Right ventricle myocardium superior (tissue), 1 donor: Measurements from ENCODE around the gene WDPCP. TPM values are rescaled to one million over a fixed set of nuclear protein-coding genes. Genes with fewer than 3 reads are reported as not detected.
"Not testable (repeated sequence)": the region's sequence is repeated elsewhere in the genome, so short reads cannot be mapped to it uniquely, and the experiment has no call there.

Experiments
- ATAC-seq: fragments of 200-7000 bp; cut with Tn5 transposase; one replicate; pipeline ENCODE4 v1.9.1; 2020; ENCODE audit warnings: mild to moderate bottlenecking; ENCODE audit not compliant: poor library complexity
- DNase-seq: peaks from one replicate; pipeline ENCODE4 v3.0.0-alpha.2; 2020
- intact Hi-C: fragments of 100-400 bp; cut with DNase I; formaldehyde crosslinking; loops from one replicate; pipeline ENCODE4 v1.11.2; 2022
- total RNA-seq: library from RNA; stranded (reverse); fragmentation: NEBNext Ultra II Directional; extraction: Animal tissue kit (Norgen Biotek cat#: 25700); gene quantifications from one replicate; pipeline ENCODE4 v1.2.1, GENCODE V29; 2021
- donor health status: DM: no; HTN: yes; CAD: no; lungs with severe emphysema.

WDPCP gene
- total RNA-seq, 1 donor from 2014 or later: 12.8 TPM

DNA sequence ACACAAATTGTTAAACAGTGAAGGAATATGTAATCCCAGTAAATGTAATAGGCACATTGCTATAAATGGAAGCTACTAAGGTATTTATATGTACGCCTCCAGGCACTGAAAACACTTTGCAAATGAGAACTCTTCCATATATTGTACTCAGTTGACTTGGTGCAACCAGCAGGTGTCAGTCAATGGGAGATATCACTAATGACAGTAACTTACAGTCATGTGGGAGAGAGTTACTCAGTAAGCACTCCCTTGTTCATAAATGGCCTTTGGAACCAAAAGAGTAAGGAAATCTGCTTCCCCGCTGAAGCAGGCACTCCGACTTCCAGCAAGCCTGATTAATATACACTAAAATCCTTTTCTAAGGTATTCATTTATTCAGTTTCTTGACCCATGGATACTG is 6.4 kb upstream of the WDPCP start:
- intact Hi-C loops: no loop called here
- DNase-seq: no peak
- no peak for ATAC-seq

DNA sequence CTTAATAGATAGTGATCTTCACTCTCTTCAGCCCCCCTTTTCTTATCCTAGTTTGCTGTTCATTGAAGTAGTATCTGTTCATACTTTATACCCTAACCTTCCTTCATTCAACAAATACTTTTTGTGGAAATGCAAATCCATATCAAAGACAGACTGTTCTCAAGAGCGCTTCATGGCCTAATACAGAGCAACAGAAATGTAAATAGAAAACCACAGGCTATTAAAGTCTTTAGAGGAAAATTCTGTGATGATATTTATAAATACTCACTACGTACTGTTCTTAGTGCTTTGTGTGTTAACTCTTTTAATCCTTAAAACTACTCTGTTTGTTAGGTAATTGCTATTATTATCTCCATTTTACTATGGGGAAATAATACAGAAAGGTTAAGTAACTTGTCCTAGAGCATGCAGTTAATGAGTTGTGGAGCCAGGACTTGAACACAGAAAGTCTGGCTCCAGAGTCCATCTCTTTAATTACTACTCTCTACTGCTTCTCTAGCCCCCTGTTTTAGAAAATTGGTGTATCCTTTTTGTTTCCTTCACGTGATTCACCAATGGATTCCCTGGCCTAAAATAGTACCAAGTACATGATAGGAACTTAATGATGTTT is 3.4 kb upstream of the WDPCP start:
- ATAC-seq (no peak), DNase-seq (no peak)
- intact Hi-C loops: no loop called here

DNA sequence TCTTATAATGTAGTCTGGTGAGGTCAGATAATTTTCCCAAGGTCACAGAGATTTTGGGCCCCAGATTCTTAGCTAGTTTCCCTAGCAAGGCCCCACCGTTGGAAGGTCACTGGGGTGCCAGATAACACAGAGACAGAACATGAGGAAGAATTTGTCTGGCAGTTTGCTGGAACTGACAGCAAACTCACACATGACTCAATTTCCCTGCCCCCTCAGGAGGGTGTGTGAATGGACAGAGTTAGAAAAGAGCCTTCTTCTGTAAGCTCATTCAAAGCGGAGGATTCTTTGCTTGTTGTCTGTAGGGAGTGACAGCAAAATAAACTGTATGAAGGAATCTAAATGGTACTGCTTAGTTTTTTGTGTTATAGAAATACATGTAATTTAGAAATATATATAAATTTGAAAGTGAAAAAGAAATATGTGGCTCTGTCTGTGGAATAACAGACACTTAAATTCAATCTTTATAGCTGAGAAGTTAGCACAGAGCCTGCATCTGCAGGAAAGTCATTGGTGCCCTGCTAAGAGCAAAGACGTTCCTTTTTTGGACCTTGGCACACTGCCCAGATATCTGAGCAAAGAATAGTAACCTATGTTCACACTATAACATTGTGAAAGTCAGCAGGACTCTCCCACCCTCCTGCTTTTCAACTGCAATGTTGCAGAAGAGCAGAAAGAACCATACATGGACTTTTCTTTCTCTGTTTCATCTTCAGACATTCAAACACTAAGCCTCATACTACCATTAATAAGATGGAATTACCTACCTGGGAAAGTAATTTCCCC is 2.5 kb upstream of the WDPCP start:
- DNase-seq (peak; percentile 42), ATAC-seq (peak; percentile 48)
- intact Hi-C loops: no loop called here

DNA sequence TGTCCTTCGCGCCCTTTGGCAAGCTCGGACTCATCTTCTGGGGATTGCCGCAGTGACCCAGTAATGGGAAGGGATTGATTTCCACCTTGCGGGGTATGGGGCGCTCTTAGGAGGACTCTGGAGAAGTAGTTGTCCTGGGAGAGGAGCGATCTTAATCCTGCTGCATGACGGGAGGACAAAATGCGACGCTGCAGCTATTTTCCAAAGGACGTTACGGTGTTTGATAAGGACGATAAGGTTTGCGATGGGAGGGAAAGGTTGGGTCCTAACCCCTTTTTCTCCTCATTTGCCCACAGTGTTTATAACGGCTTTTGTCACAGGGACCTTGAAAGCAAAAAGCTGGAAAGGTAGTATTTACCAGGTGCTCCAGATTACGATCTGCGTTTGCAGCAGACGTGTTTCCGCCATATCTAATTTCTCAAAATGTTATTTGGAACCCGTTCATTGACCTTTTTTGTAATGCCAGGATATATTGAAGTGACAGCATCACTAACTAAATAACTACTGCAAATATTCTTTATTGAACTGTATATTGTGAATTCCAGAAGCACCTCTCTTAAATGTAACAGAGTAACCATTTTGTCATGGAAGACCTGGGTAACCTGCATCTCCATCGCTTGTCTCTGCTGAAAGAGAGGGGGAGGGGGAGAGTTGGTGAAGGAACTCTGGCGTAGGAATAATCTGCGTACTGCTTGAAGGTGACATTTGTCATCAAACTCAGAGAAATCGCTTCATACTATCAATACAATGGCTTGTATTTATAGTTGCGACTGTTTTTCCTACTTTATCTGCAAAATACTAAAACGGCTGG is 1.1 kb upstream of the WDPCP start:
- intact Hi-C loops: no loop called here
- no peak for DNase-seq
- peak; percentile 25 for ATAC-seq

DNA sequence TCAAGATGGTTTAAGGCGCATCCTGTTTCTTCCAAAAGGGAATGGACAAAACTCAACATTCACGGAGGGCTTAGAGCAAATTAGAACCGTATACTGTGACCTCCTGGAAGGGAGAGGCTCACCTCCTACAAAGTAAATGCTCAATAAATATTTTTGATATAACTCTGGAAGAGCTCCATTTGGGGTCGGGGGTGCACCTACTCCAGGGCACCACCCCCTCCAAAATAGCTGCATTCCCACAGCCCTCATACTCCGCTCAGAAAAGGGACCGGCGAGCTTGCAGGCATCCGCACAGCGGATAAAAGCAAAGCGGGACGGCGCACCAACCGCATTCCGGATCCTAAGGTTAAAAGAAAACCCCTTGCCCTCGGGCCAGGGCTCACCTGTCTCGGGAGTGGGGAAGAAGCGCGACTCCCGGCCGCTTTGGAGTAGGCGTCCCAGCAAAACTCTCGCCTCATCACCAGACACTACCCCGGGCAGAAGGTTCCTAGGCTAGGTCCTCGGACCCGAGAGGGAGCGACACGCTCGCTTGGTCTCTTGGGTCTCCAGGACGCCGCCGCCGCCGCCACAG is 378 bp downstream of the WDPCP start:
- intact Hi-C loops: no loop called here
- ATAC-seq (no peak), DNase-seq (no peak)

DNA sequence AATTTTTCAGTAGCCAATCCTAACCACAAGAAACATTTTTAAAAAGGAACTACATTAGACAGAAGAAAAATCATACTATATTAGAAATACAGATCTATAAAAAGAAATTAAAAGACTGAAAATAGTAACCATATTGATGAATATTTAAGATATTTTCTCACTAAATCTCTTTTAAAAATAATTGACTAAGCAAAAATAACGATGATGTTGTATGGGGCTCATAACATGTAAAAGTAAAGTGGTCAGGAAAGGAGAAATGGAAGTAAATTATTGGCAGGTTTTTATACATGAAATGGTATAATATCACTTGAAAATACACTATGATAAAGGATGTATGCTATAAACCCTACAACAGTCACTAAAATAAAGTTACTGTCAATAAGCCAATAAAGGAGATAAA is 5.4 kb downstream of the WDPCP start:
- intact Hi-C loops: no loop called here
- no peak for ATAC-seq

DNA sequence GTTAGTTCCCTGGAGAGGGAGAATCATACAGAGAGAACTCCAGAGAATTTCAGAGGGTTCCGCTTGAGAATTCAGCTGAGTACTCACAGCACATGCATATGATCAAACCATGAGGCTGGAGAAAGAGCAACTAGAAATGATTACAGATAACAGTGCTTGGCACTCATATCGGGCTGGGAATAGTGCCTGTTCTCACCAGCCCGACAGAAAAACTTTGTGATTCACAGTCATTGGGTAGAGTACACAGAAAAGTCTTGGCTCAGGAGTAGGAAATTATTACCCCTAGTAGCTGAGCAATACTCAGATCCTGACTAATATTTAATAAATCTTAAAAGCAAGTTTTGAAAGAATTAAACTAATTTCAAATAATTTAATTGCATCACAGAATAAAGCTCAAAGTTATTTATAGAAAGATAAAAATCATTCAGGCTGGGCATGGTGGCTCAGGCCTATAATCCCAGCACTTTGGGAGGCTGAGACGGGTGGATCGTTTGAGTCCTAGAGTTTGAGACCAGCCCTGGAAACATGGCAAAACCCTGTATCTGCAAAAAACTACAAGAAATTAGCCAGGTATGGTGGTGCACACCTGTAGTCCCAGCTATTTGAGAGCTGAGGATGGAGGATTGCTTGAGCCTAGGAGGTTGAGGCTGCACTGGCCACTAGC is 6.8 kb downstream of the WDPCP start:
- peak; percentile 93 for ATAC-seq
- DNase-seq: peak; percentile 44
- intact Hi-C loops: no loop called here

More for the DNA sequence above, 5.4 kb downstream of the WDPCP start:
- no peak for DNase-seq

DNA sequence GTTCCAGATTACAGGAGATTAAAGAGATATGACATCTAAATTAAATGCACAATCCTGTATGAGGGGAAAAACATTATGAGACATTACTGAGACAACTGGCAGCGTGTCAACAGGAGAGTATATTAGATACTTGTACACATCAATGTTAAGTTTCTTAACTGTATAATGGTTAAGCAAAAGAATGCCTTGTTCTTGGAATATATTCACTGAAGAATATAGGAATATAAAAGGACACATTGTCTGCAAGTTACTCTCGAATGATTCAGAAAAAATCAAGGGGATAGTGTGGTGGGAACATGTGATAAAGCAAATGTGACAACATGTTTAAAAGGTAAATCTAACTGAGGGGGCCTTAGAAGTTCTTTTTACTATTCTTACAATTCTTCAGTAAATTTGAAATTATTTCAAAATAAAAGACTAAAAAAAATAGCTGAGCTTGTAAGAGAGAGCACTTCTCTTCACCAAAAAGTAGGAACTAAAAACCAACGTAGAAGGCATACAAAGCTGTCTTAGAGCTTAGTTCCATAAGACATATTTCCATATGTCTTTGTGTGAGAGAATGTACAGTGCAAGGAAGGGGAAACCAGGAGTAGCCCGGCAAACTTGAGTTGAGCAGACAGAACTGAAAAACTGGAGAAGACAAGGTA is 7.5 kb downstream of the WDPCP start:
- intact Hi-C loops: no loop called here
- ATAC-seq (no peak), DNase-seq (no peak)

DNA sequence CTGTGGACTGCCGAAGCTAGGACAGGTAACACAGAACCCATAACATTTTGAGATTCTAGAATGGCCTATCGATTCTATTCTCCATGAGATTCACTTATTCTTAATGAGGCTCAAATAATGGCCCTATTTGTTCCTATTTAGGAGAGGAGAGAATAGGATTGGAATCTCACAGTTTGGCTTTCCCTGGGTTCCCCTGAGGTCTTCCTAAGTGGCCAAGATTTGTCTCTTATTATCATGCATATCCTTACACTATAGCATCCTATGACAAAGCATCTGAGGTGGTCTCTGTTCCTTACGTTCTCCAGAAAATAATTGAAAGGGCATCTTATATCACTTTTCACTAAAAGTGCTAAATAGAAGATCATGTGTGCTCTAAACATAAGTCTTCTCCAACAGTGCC is 9.5 kb downstream of the WDPCP start:
- no peak for DNase-seq
- intact Hi-C loops: no loop called here
- no peak for ATAC-seq

DNA sequence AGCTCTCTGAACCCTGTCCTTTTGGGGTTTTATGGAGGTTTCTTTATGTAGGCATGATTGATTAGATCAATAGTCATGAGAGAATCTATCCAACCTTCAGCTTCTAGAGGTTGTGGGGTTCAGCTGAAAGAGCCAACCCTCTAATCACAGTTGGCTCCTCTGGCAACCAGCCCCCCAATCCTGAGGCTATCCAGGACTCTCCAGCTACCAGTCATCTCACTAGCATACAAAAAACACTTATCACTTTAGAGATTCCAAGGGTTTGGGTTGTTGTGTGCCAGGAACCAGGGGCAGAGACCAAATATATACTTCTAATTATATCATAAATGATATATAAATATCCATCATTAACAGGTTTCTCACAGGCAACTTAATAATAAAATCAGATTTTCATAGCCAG is 11.7 kb downstream of the WDPCP start:
- ATAC-seq: peak; percentile 50
- intact Hi-C loops: no loop called here
- DNase-seq: no peak

DNA sequence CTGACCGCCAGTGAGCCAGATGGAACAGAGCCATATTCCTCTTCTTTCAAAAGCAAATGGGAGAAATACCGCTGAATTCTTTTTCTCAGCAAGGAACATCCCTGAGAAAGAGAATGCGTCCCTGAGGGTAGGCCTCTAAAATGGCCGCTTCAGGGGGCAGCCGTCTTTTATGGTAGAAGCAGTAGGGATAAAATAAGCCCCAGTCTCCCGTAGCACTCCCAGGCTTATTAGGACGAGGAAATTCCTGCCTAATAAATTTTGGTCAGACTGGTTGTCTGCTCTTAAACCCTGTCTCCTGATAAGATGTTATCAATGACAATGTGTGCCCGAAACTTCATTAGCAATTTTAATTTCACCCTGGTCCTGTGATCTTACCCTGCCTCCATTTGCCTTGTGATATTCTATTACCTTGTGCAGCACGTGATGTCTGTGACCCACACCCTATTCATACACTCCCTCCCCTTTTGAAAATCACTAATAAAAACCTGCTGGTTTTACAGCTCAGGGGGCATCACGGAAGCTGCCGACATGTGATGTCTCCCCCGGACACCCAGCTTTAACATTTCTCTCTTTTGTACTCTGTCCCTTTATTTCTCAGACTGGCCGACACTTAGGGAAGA is 14.4 kb downstream of the WDPCP start:
- intact Hi-C loops, DNase-seq, ATAC-seq: not testable (repeated sequence)

DNA sequence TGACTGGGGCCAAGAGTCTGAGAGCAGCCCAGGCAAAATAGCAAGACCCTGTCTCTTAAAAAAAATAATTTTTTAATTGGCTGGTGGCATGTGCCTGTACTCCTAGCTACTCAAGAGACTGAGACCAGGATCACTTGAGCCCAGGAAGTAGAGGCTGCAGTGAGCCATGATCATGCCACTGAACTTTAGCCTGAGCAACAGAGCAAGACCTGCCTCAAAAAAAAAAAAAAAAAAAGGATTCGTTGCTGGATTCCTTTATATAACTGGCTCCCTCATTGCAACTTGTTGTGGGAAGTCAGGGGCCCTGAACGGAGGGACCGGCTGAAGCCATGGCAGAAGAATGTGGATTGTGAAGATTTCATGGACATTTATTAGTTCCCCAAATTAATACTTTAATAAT is 15.3 kb downstream of the WDPCP start:
- intact Hi-C loops, ATAC-seq, DNase-seq: not testable (repeated sequence)

DNA sequence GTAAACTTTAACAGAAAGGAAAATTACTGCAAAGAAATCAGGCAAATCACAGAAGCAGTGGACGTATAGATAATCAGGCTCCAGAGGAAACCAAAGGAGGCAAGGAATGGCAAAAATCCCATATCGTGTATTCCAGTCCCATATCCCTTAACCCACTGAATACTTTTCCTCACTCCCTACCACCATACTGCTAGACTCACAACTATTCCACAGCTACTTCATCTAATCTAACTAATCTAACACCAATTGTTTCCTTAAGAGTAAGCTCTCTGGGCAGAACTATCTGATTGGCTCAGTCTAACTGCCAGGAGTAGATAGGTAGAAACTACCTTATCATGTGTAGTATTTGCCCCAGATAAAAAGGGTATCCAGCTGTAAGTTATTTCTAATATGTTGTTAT is 16.3 kb downstream of the WDPCP start:
- intact Hi-C loops: no loop called here
- ATAC-seq: no peak
- DNase-seq: no peak

DNA sequence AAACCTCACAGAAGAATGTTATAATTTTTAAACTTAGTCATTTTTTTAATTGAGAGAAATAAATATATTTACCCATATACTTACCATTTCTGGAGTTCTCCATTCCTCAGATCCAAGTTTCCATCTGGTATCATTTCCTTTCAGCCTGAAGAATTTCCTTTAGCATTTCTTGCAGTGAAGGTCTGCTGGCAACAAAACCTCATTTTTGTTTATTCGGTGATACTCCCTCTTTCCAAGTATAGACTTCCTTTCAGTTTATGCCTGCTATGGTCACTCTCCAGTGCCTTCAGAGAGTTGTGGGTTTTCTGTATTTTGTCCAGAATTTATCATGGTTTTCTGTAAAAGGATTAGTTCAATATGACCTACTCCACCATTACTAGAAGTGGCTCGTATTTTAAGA is 17.0 kb downstream of the WDPCP start:
- intact Hi-C loops: no loop called here
- DNase-seq (no peak), ATAC-seq (no peak)

DNA sequence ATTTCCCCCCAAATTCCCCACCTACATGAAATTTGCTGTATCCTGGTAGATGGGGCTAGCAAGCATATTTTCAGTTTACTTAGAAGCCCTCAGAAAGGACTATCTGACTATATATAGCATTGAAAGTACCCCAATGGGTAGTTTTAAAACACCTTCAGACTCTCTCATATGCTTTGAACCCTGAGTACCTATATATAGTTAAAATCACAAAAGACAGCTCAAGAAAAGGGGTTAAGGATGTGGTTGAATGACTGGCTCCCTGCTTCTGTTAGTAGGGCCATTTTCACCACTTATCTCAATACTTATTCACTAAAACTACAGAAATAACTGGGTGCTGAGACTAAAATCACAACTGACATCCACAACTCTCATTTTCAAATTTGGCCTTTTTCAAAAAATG is 18.5 kb downstream of the WDPCP start:
- intact Hi-C loops: no loop called here

DNA sequence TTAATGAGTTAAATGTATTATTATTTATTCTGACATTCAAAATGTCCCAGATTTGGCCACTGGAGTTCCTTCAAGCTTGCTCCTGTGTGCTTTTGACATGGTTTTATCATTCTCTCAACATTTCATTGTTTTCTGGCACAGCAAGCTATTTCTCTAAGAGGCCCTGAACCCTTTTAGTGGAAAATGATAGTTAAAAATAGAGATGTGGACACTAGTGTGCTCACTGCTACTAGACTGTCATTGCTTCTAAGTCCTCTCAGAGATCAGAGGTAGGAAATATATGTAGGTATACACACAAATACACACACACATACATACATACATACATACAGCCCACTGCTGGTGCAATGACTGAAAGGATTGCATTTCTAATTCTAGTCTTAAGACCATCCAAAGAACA is 25.5 kb downstream of the WDPCP start:
- ATAC-seq (peak; percentile 82), DNase-seq (no peak)
- intact Hi-C loops: no loop called here

More for the DNA sequence above, 18.5 kb downstream of the WDPCP start:
- DNase-seq: no peak
- ATAC-seq: no peak

DNA sequence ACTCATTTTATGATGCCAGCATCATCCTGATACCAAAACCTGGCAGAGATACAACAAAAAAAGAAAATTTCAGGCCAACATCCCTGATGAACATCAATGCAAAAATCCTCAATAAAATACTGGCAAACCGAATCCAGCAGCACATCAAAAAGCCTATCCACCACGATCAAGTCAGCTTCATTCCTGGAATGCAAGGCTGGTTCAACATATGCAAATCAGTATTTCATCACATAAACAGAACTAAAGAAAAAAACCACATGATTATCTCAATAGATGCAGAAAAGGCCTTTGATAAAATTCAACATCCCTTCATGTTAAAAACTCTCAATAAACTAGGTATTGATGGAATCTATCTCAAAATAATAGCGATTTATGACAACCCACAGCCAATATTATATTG is 29.4 kb downstream of the WDPCP start:
- DNase-seq, intact Hi-C loops, ATAC-seq: not testable (repeated sequence)

DNA sequence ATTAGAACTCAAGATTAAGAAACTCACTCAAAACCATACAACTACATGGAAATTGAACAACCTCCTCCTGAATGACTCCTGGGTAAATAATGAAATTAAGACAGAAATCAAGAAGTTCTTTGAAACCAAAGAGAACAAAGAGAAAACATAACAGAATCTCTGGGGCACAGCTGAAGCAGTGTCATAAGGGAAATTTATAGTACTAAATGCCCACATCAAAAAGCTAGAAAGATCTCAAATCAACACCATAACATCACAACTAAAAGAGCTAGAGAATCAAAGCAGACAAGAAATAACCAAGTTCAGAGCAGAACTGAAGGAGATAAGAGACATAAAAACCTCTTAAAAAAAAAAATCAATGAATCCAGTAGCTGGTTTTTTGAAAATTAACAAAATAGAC is 30.5 kb downstream of the WDPCP start:
- intact Hi-C loops, ATAC-seq, DNase-seq: not testable (repeated sequence)
